ENCODE measurements around the gene OR52E8.

OR52E8 gene

GRCh38 chr11:5857590-5857989 lies at the start of gene OR52E8:
Gene OR52E8 (minus strand): TSS chr11:5857690. CDS start chr11:5857690, 0 bp downstream.
- DNase-seq (ENCODE audit: low read depth in 4 of 4, low spot score in 1 of 4), result no peak

- no peak for DNase-seq (ENCODE audit: low read depth in 4 of 4, low spot score in 1 of 4)
These were observed 42.0 kb upstream of the OR52E8 start for GRCh38 chr11:5899534-5899933.

GRCh38 chr11:5892908-5893307 lies 35.4 kb upstream of the OR52E8 start, which contains the start of gene OR52E5:
Gene OR52E5 (plus strand): TSS chr11:5893208. CDS start chr11:5900777, 7,569 bp downstream.
- DNase-seq (ENCODE audit: low read depth in 4 of 4, low spot score in 1 of 4), result no peak

GRCh38 chr11:5891216-5891800 lies 33.8 kb upstream of the OR52E8 start:
- DNase-seq (ENCODE audit: low read depth in 4 of 4, low spot score in 1 of 4), result no peak

- no peak for DNase-seq (ENCODE audit: low read depth in 4 of 4, low spot score in 1 of 4)
These were observed 30.2 kb upstream of the OR52E8 start for GRCh38 chr11:5887661-5888060.

GRCh38 chr11:5887172-5887571 lies 29.7 kb upstream of the OR52E8 start:
- no peak for DNase-seq (ENCODE audit: low read depth in 4 of 4, low spot score in 1 of 4)

- DNase-seq (ENCODE audit: low read depth in 4 of 4, low spot score in 1 of 4), result no peak
These were observed 24.3 kb upstream of the OR52E8 start for GRCh38 chr11:5881756-5882155.

- no peak for DNase-seq (ENCODE audit: low read depth in 4 of 4, low spot score in 1 of 4)
These were observed 22.8 kb upstream of the OR52E8 start, which contains the start of gene OR52E4 for GRCh38 chr11:5880329-5880728. Gene OR52E4 (plus strand): TSS chr11:5880629. CDS start chr11:5884293, 3,664 bp downstream.

GRCh38 chr11:5878564-5878963 lies 21.1 kb upstream of the OR52E8 start:
- DNase-seq (ENCODE audit: low read depth in 4 of 4, low spot score in 1 of 4), result no peak

GRCh38 chr11:5865826-5866225 lies 8.3 kb upstream of the OR52E8 start:
- DNase-seq (ENCODE audit: low read depth in 4 of 4, low spot score in 1 of 4), result no peak

- DNase-seq (ENCODE audit: low read depth in 4 of 4, low spot score in 1 of 4), result no peak
These were observed 6.5 kb downstream of the OR52E8 start for GRCh38 chr11:5851002-5851401.

GRCh38 chr11:5847711-5848110 lies 9.8 kb downstream of the OR52E8 start:
- no peak for DNase-seq (ENCODE audit: low read depth in 4 of 4, low spot score in 1 of 4)

- no peak for DNase-seq (ENCODE audit: low read depth in 4 of 4, low spot score in 1 of 4)
These were observed 10.8 kb downstream of the OR52E8 start for GRCh38 chr11:5846701-5847100.

- no peak for DNase-seq (ENCODE audit: low read depth in 4 of 4, low spot score in 1 of 4)
These were observed 15.7 kb downstream of the OR52E8 start, which contains the start of gene OR52E6 for GRCh38 chr11:5841797-5842196. Gene OR52E6 (minus strand): TSS chr11:5841897. CDS start chr11:5841897, 0 bp downstream.

- no peak for DNase-seq (ENCODE audit: low read depth in 4 of 4, low spot score in 1 of 4)
These were observed 19.8 kb downstream of the OR52E8 start for GRCh38 chr11:5837695-5838094.

- DNase-seq (ENCODE audit: low read depth in 4 of 4, low spot score in 1 of 4), result no peak
These were observed 24.0 kb downstream of the OR52E8 start for GRCh38 chr11:5833446-5833845.

GRCh38 chr11:5831196-5831829 lies 26.2 kb downstream of the OR52E8 start:
- DNase-seq (ENCODE audit: low read depth in 4 of 4, low spot score in 1 of 4), result no peak

GRCh38 chr11:5818245-5818886 lies 39.1 kb downstream of the OR52E8 start:
- no peak for DNase-seq (ENCODE audit: low read depth in 4 of 4, low spot score in 1 of 4)

GRCh38 chr11:5815534-5815933 lies 42.0 kb downstream of the OR52E8 start:
- DNase-seq (ENCODE audit: low read depth in 4 of 4, low spot score in 1 of 4), result no peak

- no peak for DNase-seq (ENCODE audit: low read depth in 4 of 4, low spot score in 1 of 4)
These were observed 47.3 kb downstream of the OR52E8 start for GRCh38 chr11:5809905-5810795.

GRCh38 chr11:5809122-5809519 lies 48.4 kb downstream of the OR52E8 start:
- no peak for DNase-seq (ENCODE audit: low read depth in 4 of 4, low spot score in 1 of 4)

Measured in stimulated activated CD4-positive, alpha-beta T cell treated with anti-CD3 and anti-CD28 coated beads, Interleukin-1b, Interleukin-23, amount 100 ng/mL, for 24 hours (primary cell).